GM21825 (cell line): ENCODE measurements around the gene KRTAP5-4.
"Not testable (repeated sequence)": the region's sequence is repeated elsewhere in the genome, so short reads cannot be mapped to it uniquely, and the experiment has no call there.

Experiments
- ATAC-seq: cut with Tn5 transposase; IDR thresholded peaks from one replicate; pipeline ENCODE4 v1.9.1; 2021; ENCODE audit warnings: mild to moderate bottlenecking, moderate library complexity; ENCODE audit not compliant: unreplicated experiment

KRTAP5-4 gene

DNA sequence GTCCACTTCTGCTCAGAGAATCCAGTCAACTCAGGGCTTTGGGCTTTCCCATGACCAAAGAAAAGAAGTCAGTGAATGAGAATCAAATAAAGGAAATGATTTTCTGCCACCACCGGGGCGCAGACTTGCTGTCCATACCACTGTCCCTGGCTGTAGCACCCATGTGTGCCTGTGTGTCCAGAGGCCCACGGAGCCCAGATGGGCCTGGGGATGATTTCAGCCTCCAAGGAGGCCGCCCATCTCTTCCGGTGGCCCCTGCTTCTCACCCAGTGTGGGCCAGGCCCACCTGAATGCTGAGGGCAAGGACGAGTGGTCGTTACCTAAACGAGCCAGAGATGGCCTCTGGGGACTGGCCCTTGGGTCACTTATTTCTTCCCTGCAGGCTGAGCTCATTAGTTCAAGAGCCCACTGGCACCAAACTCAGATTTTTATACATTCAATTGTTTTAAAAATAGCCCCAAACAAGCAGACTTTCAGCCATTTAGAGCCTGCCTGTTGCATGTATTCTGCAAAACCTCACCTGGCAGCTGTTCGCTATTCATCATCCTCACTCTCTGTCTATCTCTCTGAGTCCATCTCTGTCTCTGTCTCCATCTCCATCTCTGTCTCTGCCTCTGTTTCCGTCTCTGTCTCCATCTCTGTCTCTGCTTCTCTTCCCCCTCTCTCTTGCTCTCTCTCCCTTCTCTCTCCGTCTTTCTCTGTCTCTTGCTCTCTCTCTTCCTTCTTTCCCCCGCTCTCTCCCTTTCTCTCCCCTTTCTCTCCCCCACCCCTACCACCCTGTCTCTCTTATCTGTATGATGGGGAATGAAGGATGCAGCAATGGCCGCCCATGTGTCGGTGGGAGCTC, 31.8 kb upstream of the KRTAP5-4 start:
- no peak for ATAC-seq

DNA sequence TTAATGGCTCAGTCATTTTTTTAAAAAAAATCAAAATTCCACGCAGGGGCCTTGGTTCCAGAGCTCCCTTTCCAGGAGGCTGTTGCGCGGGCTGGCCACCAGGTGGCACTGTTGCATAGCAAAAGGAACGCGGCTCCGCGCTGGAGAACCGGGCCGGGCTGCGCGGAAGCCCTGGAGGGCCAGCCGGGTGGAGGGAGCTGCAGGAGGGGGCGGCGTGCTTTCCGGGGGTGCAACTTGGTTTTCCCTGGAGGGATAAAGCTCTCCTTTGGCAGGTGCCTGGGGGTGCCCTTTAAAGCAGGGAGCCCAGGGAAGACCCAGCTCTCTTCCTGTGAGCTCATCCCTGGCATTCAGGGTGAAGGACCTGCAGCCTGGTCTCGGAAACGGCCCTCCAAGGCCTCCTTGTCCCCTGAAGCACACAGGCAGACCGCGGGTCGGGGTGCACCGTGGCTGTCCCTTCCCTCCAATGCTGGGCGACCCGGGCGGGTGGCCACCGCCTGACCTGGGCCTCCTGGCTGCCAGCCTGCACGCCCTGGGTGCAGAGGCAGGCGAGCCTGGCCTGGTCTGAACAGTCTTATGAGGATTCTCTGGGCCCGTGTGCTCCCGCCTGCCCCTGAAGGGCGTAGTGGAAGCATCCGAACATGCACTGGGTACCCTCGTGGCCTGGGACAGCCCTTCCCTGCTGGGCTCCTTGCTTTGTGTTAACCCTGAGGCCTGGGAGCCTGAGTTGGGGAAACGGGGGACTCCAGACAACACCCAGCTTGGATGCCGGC, 31.0 kb upstream of the KRTAP5-4 start:
- ATAC-seq: peak; percentile 57

DNA sequence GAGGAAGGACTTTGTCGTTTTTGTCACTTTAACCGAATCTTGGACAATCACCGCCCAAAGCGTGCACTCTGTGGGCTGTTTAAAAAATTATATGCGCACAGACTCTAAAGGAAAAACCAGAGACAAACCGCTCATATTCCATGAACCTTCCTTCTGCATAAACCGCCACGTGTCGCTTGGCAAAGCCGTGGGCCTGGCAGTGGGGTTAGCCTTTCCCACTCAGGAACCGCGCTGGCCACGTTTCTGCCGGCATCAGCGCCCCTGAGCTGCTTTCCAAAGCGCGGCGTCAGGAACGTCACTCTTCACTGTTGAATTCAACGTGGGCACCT, 30.5 kb upstream of the KRTAP5-4 start:
- ATAC-seq: no peak

DNA sequence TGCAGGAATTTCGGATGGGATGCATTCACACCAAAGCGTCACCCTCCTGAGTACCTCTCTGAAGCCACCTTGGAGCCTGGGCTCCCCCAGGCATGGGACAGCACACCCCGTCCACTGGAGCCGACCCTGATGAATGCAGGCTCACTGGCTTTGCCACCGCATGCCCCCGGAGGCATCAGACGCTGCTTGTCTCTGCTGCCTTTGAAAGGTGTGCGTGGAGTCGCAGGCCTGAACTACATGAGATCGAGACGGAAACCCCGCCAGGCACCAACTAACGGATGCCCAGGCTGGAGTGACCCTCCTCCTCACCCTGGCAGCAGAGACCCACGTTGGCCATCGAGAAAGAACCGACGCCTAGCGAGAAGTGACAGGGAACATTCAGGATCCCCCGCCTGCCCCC, 30.1 kb upstream of the KRTAP5-4 start:
- no peak for ATAC-seq

DNA sequence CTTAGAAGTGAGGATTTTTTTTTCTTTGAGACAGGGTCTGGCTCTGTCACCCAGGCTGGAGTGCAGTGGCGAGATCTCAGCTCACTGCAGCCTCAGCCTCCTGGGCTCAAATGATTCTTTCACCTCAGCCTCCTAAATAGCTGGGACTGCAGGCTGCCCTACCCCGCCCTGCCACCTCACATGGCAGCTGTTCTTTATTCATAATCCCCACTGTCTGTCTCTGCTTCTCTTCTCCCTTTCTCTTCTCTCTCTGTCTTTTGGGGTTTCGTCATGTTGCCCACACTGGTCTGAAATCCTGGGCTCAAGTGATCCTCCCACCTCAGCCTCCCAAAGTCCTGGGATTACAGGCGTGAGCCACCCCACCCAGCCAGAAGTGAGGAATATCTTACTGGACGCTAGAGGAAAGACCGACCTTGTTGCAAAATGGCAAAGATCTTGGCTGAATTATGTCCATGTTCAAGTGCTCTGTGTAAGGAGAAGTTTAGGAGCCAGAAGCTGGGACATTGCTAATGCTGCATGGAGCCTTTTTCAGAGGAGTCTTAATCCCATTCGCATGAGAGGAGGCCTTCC, 29.6 kb upstream of the KRTAP5-4 start:
- no peak for ATAC-seq

DNA sequence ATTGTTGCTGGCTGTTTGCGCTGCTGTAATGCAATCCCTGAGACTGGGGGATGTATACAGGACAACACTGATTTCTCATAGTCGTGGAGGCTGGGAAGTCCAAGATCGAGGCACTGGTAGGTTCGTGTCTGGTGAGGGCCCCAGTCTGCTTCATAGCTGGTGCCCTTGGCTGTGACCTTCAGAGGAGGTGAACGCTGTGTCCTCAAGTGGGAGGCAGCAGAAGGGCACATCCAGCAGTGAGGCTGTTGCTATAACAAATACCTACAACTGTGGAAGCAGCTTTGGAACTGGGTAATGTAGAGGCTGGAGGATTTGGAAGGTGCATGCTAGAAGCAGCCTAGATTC, 29.0 kb upstream of the KRTAP5-4 start:
- ATAC-seq: no peak

DNA sequence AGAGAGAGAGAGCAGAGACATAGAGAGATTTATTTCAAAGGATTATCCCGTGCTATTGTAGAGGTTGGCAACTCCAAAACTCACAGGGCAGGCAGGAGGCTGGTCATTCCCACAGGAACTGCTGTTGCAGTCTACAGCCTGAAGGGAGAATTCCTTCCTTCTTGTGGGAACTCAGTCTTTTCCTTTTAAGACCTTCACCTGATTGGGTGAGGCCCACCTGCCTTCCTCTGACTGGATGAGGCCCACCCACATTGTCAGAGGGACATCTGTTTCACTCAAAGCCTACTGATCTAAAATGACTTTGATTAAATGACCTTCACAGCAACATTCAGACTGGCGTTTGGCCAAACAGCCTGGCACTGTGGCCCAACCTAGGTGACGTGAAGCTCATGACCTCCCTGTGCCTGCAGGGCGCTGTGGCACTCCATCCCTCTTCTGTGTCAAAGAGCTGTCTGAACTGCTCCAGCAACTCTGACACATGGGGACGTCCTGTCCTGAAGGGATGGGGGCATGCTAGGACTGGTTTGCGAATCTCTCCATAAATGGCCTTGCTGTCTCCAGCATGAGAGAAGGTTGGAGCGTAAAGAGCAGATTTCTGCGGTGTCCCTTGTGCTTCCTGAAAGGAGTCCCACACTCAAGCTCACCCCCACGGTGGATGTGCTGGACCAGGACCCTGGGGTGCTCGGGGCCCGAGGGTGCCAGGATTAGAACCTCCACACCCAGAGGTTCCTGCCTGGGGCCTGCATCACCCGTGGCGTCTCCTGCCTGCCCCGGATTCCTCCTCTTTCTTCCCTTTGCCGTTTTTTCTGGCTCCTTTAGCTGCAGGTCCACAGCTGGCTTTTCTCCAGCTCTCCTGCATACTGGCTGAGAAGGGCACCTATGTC, 28.3 kb upstream of the KRTAP5-4 start:
- ATAC-seq: no peak

DNA sequence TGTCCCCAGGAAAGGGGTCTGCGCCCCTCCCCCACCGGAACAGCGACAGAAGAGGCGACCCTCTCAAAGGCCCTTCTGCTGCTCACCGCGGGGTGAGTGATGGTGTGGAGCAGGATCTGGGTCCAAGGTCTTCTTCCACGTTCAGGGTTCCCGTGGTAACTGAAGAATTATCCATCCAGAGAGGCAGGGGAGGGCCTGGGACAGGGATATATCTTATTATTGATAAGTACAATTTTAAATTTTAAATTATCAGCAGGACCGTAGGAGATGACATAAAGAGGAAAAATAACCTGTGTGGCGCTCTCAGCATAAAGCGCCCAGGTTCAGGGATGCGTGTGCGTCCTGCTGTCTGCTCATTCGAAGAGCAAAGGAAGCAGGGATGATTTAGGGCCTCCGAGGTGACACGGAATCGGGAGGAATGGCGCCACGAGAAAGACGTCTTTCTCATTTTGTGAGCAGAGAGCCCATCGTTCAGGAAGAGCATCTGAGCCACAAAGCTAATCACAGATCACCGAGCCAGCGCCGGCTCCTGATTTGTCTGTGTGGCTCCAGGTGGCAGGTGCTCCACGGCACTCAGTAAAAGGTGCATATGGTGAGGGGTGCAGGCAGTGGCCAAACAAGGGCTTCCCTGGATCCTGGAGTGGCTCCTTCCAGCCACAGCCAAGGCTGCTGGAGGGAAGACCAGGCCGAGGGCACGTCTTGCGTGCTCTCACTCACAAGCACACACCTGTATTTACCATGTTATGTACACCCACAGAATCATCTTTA, 26.9 kb upstream of the KRTAP5-4 start:
- ATAC-seq: no peak

DNA sequence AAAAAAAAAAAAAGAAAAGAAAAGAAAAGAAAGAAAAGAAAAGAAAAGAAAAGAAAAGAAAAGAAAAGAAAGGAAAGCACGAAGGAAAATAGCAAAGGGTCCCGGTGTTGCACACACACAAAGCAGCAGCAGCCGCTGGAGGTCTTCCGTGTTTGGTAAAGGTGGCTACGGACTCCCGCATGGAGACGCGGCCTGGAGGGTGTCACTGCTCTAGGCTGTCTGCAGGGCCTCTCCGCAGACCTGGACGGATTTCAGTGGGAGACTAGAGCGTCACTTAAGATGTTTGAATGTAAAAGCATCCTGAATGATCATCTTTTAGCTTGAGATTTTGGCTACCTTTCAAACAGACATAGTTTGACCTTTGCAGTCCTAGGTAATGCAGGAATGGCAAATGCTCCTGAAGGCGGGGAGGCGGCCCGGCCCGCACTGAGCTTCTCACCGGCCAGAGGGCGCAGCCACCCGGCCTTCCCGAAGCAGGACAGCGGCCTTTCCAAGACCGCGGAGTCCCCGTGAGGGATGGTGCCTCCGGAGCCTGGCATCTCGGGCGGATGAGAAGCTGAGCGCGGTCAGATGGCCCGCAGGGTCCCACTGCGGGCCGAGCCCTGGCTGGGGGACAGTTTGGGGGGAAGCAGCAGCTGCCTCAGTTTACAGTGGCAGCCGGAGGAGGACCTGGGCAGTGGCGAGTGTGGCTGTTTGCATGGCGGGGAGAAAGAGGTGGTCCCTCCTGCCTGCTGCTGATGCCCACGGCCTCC, 26.1 kb upstream of the KRTAP5-4 start:
- ATAC-seq: no peak

DNA sequence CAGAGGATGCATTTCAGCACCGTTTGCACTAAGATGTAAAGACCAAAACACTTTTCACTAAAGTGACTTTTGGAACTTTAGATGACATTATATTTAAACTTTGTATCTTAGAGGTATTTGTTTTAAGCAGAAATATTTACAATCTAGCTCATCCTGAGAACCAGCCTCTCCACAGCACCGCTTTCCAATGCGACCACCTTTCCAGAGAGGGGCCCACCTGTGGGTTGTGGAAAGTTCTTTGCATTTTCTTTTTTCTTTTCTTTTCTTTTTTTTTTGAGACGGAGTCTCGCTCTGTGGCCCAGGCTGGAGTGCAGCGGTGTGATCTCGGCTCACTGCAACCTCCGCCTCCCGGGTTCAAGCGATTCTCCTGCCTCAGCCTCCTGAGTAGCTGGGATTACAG, 24.6 kb upstream of the KRTAP5-4 start:
- ATAC-seq: not testable (repeated sequence)

DNA sequence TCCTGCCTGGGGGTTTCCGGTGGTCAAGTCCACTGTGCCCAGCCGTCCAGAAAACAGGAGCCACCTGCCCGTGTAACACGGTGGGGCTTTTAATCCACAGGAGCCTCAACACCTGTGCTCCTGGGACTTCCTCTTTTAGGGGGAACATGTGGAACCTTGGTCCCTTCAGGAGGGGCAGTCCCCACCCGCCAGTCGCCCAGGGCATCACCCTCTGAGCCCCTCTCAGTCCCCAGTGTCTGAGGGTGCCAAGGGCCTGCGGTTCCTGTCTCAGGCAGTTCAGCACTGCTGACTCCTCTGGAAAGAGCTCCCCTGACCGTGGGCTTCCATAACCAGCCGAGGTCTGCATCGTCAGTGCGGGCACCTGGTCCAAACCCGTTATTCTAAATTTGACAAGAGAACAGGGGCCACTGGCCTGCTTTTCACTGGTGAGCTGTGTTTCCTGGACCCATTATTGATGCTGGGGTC, 23.5 kb upstream of the KRTAP5-4 start:
- no peak for ATAC-seq

DNA sequence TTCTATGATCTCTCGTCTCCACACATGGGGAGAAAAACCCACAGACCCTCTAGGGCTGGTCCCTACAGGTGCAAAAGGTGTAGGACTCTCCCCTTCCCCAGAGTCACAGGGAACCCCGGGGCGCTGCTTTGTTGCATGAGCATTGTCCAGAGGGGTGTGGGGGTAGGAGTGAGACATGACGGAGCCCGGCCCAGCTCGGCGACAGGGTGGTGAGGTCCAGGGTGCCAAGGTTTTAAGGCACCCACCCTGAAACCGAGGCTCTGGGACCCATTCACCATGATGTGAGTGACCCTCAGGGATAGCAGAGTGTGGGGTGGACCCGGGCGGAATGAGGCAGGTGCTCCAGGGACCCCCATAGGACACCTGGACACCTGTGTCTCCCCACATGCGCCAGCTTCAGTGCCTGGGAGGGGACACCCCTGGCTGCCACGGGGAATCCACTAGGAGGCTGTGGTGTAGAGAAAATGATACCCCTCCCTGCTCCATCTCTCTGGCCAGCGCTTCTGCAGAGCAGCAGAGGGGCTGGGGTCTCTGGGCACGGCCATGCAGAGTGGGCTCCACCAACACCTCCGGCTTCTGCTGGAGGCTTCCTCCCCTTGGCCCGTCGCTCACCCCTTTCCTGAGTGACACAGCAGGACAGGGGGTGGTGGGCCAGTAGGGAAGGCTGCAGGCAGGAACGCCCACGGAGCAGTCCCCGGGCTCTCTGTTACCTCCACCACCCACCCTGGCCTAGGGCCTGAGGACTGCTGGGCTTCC, 22.8 kb upstream of the KRTAP5-4 start:
- ATAC-seq: no peak

DNA sequence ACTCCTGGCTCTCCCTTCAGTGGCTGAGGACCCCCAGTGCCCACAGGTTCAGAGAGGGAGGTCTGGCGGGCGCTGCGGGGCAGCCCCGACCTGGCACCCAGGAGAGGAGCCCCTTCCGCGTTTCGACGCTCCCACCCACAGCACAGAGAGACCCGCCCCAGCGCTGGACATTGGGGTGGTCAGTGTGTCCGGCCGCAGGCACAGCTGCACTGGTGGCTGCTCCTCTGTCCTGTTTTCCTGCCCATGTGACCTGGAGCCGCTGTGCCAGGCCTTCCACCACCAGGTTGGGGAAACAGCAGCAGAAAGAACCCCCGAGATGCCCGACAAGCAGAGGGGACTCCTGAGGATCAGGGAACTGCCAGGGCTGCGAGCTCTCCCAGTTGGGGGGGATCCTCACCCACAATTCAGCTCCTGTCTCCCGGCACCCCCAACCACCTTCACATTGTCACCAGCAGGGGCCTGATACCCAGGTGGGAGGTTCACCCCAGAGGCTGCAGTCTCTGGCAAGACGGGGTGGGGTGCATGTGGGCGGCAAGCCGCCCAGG, 21.3 kb upstream of the KRTAP5-4 start:
- ATAC-seq: no peak

DNA sequence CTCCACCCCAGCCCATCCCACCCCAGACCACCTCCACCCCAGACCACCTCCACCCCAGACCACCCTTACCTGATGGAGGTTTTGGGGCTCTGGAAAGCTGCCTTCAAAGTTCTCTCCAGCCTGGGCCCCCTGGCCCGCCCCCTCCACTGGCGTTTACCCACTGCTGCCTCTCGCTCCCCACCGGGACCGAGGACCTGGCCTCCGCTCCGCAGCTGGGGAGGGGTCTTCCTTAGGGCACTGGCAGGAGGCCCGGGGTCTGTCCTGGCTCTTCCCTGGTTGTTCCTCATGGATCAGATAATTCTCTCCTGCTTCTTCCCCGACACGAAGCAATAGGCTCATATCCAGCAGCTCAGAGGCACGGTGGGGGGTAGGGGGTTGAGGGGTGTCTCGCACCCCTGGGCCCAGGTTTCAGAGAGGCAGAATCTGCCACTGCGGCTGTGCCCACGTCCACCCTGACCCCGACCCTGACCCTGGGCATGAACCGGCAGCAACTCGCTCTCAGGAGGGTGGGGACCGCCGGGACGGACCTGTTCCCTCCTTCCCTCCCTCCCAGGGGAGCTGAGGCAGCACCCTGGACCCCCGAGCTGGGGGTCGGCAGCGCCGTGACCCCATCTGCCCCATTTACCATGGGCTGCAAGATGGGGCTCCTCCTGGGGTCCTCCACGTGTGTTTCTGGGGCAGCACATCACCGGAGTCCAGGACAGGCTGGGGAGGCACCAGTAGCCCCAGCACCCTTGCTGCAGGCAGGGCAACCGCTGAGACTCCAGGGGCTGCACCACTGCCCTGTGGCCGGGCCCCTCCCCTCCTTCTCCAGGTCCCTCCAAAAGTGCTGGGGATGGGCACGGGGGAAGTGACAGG, 20.6 kb upstream of the KRTAP5-4 start:
- no peak for ATAC-seq

DNA sequence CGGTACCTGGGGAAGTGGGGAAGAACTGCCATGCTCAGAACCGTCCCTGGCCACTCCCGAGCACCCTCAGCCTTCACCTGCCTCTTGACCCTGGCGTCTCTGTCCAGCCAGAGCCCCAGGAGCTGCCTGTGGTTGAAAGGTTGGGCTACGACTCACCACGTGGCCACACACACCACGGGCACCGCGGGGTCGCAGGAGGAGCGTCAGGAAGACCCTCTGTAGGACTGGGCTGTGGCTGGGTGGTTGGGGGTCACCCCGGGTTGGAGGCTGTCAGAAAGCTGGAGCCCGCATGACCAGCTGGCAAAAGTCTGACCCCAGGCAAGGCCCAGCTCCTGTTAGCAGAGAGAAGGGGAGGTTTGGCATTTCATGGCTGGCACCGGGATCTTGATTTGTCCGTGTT, 19.2 kb upstream of the KRTAP5-4 start:
- ATAC-seq: no peak

DNA sequence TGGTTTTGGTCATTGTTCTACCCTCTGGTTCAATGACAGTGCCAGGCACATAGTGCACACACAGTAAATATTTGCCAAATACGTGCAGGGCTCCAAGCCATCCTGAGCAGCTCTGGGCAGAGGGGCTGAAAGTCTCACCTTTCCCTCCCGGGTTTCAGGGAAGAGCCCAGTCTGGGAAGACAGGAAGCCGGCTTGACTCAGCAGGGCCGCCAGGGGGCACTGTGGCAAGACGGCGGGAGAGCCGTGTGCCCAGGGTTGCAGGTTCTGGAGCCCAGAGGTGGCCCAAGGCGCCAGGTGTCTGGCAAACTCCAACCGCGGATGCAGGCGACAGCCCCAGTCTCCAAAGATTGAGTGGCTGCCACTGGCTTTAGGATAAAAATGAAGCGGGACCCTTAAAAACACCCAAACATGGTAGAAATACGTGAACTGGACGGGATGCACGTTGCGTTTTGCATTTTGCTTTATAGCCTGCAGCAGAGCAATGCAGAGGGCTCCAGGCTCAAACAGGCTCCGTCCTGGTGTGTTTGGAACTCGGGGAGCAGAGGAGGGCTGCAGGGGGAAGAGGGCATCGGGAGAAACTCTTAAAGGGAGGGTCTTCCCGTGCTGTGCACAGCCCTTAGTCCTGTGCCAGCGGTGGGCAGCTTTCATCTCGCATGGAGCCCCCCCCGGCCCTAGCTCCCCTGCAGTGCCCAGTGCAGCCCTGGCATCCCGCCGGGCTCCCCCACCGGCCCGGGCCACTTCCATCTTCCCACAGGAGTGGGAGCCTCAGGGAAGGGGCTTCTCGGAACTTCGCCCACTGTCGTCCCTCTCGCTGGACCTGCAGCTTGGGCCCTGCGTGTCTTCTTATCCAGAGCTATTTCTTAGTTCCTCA, 18.4 kb upstream of the KRTAP5-4 start:
- ATAC-seq: no peak

DNA sequence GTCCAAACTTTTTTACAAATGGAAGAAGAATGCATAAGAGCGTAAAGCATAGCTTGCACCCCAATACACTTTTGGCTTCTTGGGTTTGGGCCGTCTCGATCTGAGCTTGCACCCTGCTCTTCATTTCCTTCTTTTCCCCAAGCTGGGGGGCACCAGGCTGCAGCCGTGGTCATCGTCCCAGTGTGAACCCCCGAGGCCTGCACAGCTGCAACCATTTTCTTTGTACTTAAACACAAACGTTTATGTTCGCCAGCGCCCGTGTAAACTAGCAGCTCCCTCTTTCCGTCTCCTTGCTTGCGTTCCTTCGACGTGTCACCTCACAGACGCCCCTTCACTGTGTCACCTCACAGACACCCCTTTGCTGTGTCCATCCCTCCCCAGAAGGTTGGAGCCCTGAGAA, 17.7 kb upstream of the KRTAP5-4 start:
- no peak for ATAC-seq
